Mammary epithelial cell (primary cell): Measurements from ENCODE around the gene STON2.

Source experiments
- EZH2 ChIP-seq: IDR thresholded peaks from 2 replicates; pipeline ENCODE4 v1.6.1; 2012; ENCODE audit warnings: low read length, inconsistent platforms, borderline replicate concordance
- TF ChIP-seq, protein P1 (sequence below), 2 donors: IDR thresholded peaks in 1 of 2; conservative IDR thresholded peaks in 1 of 2; 2 replicates each; pipeline ENCODE4 v1.5.1; 2011 to 2012; ENCODE audit warnings: inconsistent platforms in 2 of 2, low read length in 2 of 2, mild to moderate bottlenecking in 2 of 2, control low read depth in 1 of 2, low read depth in 1 of 2; ENCODE audit not compliant: insufficient read depth in 1 of 2; ENCODE audit errors: extremely low read depth in 1 of 2

DNA sequence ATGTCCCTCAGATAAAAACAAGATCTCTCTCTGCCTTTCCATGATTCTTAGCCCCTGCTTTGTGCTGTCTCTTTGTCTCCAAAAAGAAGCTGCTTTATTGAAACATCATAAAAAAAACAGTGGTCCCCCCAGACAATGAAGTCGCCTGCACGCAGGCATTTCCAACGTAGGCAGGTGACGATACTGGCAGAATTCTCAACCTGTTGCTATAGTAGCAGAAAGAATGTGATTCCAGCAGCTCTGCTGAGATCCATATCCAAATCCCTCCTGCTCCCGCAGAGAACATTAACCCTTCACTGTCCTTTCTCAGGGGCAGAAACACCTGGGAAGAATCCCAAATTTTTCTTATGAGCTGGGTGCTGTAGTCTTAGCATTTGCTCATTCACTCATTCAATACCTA is 84.8 kb downstream of the STON2 start:
- TF ChIP-seq, protein P1, sequence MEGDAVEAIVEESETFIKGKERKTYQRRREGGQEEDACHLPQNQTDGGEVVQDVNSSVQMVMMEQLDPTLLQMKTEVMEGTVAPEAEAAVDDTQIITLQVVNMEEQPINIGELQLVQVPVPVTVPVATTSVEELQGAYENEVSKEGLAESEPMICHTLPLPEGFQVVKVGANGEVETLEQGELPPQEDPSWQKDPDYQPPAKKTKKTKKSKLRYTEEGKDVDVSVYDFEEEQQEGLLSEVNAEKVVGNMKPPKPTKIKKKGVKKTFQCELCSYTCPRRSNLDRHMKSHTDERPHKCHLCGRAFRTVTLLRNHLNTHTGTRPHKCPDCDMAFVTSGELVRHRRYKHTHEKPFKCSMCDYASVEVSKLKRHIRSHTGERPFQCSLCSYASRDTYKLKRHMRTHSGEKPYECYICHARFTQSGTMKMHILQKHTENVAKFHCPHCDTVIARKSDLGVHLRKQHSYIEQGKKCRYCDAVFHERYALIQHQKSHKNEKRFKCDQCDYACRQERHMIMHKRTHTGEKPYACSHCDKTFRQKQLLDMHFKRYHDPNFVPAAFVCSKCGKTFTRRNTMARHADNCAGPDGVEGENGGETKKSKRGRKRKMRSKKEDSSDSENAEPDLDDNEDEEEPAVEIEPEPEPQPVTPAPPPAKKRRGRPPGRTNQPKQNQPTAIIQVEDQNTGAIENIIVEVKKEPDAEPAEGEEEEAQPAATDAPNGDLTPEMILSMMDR (conservative IDR thresholded peaks at IDR 0.05 in 1 of 2, IDR thresholded peaks at IDR 0.05 in 1 of 2; ENCODE audit: extremely low read depth in 1 of 2, insufficient read depth in 1 of 2, low read depth in 1 of 2, low read length in 2 of 2) = no peak
- TF ChIP-seq EZH2 = no peak
